ENCODE data around the gene CFAP57. TPM values are rescaled to one million over a fixed set of nuclear protein-coding genes. Genes with fewer than 3 reads are reported as not detected.

CFAP57 gene
- under 0.01 and 0.20 TPM in 2 replicates for total RNA-seq

DNA sequence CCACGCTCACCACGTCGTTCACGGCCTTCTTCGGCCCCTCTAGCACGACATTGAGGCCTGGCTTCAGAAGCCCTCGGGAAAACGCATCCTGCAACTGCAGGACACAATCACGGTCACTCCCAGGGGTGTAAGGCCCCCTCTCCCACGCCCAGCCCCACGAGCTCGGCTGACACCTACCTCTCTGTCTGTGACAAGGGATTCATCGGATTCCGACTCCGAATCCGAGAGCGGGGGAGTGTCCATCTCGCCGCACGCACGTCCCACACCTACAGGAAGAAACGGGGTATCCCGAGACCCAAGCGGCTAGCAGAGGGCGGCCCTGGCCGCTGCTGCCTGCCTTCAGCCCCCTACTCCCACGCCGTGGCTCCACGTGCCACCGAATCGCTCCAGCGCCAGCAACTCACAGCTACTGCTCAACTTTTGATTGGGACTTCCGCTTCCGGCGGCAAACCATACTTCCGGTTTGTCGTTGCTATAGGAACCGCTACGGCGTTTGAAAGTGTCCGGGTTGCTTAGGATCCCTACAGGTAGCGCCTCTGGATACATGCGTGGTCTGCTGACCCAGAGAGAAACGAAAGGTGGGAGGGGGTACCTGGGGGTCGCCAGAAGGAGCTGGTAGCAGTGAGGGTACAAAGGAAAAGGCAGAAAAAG, at the start of gene CFAP57, which contains the start of gene EBNA1BP2:
Gene CFAP57 (plus strand): TSS at position 455 of the 651 bp plus-strand sequence. CDS start 424 bp downstream, outside the sequence.
Gene EBNA1BP2 (minus strand): TSS at position 415 of the 651 bp plus-strand sequence. CDS start 172 bp downstream, at position 243.

DNA sequence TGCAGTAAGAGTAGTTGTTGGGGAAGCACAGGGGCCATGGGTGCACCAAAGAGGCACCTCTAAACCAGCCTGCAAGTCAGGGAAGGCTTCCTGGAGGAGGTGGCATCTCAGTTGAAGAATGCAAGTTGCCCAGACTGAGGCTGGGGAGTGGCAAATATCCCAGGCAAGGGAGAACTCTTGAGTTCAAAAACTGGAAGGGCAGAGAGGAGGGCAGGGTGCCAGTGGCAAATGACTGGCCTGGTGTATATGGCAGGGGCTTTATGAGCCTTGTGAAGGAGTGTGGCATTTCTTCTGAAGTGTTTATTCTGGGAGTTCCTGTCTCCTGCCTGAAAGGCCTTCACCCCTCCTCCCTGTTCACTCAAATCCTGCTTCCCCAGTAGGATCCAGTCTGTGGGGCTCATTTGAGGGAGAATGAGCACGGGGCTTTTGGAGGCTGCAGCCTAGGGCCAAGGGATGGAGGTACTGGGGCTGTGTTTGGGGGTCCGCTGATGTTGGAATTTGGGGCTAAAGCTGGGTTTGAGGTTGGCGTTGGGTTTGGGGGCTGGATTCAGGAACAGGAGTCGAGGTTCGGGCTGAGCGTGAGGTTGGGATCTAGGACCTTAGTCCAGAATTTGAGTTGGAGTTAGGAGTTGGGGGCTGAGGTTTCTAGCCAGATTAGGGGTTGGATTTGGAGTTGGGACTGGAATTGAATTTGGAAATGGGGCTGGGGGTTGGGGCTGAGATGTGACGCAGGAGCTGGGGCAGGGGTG, 97.7 kb downstream of the CFAP57 start, which contains the start of gene TMEM125:
Gene TMEM125 (plus strand): TSS at position 357 of the 749 bp plus-strand sequence. CDS start 2,740 bp downstream, outside the sequence.

GRCh38 chr1:43285269-43285990, 113.3 kb downstream of the CFAP57 start, which contains the start of gene C1orf210:
TSS of gene C1orf210 (minus strand) at chr1:43285581. CDS start at chr1:43283270, 2,311 bp downstream.

GRCh38 chr1:43300378-43301094, 128.4 kb downstream of the CFAP57 start, which contains the start of gene TIE1:
TSS of gene TIE1 (plus strand) at chr1:43300982. CDS start at chr1:43301072, 90 bp downstream.

Small RNA genes lying within 50 kb of the gene (small RNA-seq; reads per million reads assigned to genes)
- not detected for gene RNA5SP46

Other genes with a start within 250 kb of the CFAP57 start
- gene SLC2A1, start 213.5 kb upstream of the CFAP57 start, total RNA-seq, result 17.3 and 31.7 TPM in 2 replicates
- gene EBNA1BP2, start within 50 bp of the CFAP57 start, total RNA-seq, result 78.6 and 92.1 TPM in 2 replicates
- gene TMEM125, start 97.7 kb downstream of the CFAP57 start, total RNA-seq, result not detected in 2 replicates
- not detected in 2 replicates for gene C1orf210, start 113.3 kb downstream of the CFAP57 start, total RNA-seq
- gene TIE1, start 128.7 kb downstream of the CFAP57 start, total RNA-seq, result under 0.01 TPM in 2 replicates
- gene MPL, start 165.5 kb downstream of the CFAP57 start, total RNA-seq, result not detected in 2 replicates
- gene CDC20, start 186.7 kb downstream of the CFAP57 start, total RNA-seq, result 81.9 and 121 TPM in 2 replicates
- gene ELOVL1, start 195.7 kb downstream of the CFAP57 start, total RNA-seq, result 54.0 and 59.4 TPM in 2 replicates
- 47.8 and 54.0 TPM in 2 replicates for gene MED8, start 217.5 kb downstream of the CFAP57 start, total RNA-seq
- 23.5 and 38.5 TPM in 2 replicates for gene SZT2, start 217.6 kb downstream of the CFAP57 start, total RNA-seq

Measured in subcutaneous preadipocyte (primary cell).